ENCODE data around the gene RASGEF1C. TPM values are rescaled to one million over a fixed set of nuclear protein-coding genes. Genes with fewer than 3 reads are reported as not detected.

RASGEF1C gene
- total RNA-seq, 1 experiment from 2014 or later: not detected

- peak overlapping the region; percentile 25 for H3K27ac Mint-ChIP-seq (ENCODE audit: unreplicated experiment)
- peaks cover 4% of the 10 kb centered on the region for H3K36me3 Mint-ChIP-seq (ENCODE audit: insufficient read depth, unreplicated experiment)
Measured at GRCh38 chr5:180173875-180174586, 35.0 kb downstream of the RASGEF1C start.

GRCh38 chr5:180173198-180173544, 35.8 kb downstream of the RASGEF1C start:
- Mint-ChIP-seq H3K4me3 (ENCODE audit: low read depth, unreplicated experiment) (no peak overlapping the region), H3K9me3 (ENCODE audit: low read depth, unreplicated experiment) (no peaks in the 10 kb centered on the region), H3K27me3 (ENCODE audit: unreplicated experiment) (no peaks in the 10 kb centered on the region), H3K36me3 (ENCODE audit: insufficient read depth, unreplicated experiment) (peaks cover 4% of the 10 kb centered on the region), H3K4me1 (ENCODE audit: low read depth, unreplicated experiment) (peaks cover 32% of the 10 kb centered on the region), H3K27ac (ENCODE audit: unreplicated experiment) (no peak overlapping the region)
- intact Hi-C loops (cut with micrococcal nuclease; ENCODE audit: unreplicated experiment): no loop called here
- CTCF ChIA-PET: no interaction called here
- no peak for DNase-seq
- no TSS peak for BruUV-seq (replicated peaks)
- TF ChIP-seq CTCF (IDR thresholded peaks at IDR 0.05; ENCODE audit: unreplicated experiment): no peak

More at GRCh38 chr5:180173875-180174586, 35.0 kb downstream of the RASGEF1C start:
- Mint-ChIP-seq H3K9me3 (ENCODE audit: low read depth, unreplicated experiment) (no peaks in the 10 kb centered on the region), H3K27me3 (ENCODE audit: unreplicated experiment) (peaks cover 6% of the 10 kb centered on the region), H3K4me3 (ENCODE audit: low read depth, unreplicated experiment) (peak overlapping the region; percentile 36), H3K4me1 (ENCODE audit: low read depth, unreplicated experiment) (peaks cover 32% of the 10 kb centered on the region)
- intact Hi-C loops (cut with micrococcal nuclease; ENCODE audit: unreplicated experiment): no loop called here
- BruUV-seq (replicated peaks): no TSS peak
- DNase-seq: no peak
- TF ChIP-seq CTCF (IDR thresholded peaks at IDR 0.05; ENCODE audit: unreplicated experiment): no peak
- CTCF ChIA-PET: interaction anchor here (0.6 kb wide), 1 partner anchor 50 kb away, joined by 3 read pairs; no protein-coding TSS in a partner anchor

- Mint-ChIP-seq H3K4me1 (ENCODE audit: low read depth, unreplicated experiment) (peaks cover 29% of the 10 kb centered on the region), H3K9me3 (ENCODE audit: low read depth, unreplicated experiment) (no peaks in the 10 kb centered on the region), H3K27ac (ENCODE audit: unreplicated experiment) (no peak overlapping the region), H3K4me3 (ENCODE audit: low read depth, unreplicated experiment) (no peak overlapping the region), H3K36me3 (ENCODE audit: insufficient read depth, unreplicated experiment) (peaks cover 4% of the 10 kb centered on the region), H3K27me3 (ENCODE audit: unreplicated experiment) (no peaks in the 10 kb centered on the region)
- intact Hi-C loops (cut with micrococcal nuclease; ENCODE audit: unreplicated experiment): no loop called here
- peak; percentile 33 for DNase-seq
- CTCF ChIA-PET: interaction anchor here (0.5 kb wide), 1 partner anchor 240 kb away, joined by 3 read pairs; no protein-coding TSS in a partner anchor
- TF ChIP-seq CTCF (IDR thresholded peaks at IDR 0.05; ENCODE audit: unreplicated experiment): no peak
- no TSS peak for BruUV-seq (replicated peaks)
Measured at GRCh38 chr5:180172447-180173197, 36.4 kb downstream of the RASGEF1C start.

GRCh38 chr5:180171568-180172094, 37.4 kb downstream of the RASGEF1C start:
- no TSS peak for BruUV-seq (replicated peaks)
- TF ChIP-seq CTCF (IDR thresholded peaks at IDR 0.05; ENCODE audit: unreplicated experiment): no peak
- CTCF ChIA-PET: no interaction called here
- intact Hi-C loops (cut with micrococcal nuclease; ENCODE audit: unreplicated experiment): no loop called here
- no peaks in the 10 kb centered on the region for H3K27me3 Mint-ChIP-seq (ENCODE audit: unreplicated experiment)
- H3K36me3 Mint-ChIP-seq (ENCODE audit: insufficient read depth, unreplicated experiment): peaks cover 4% of the 10 kb centered on the region
- no peaks in the 10 kb centered on the region for H3K9me3 Mint-ChIP-seq (ENCODE audit: low read depth, unreplicated experiment)
- H3K4me1 Mint-ChIP-seq (ENCODE audit: low read depth, unreplicated experiment): peaks cover 24% of the 10 kb centered on the region
- DNase-seq: no peak
- no peak overlapping the region for H3K27ac Mint-ChIP-seq (ENCODE audit: unreplicated experiment)
- no peak overlapping the region for H3K4me3 Mint-ChIP-seq (ENCODE audit: low read depth, unreplicated experiment)

Measured in Calu3 (cell line).